K562 (cell line): ENCODE measurements around the gene PSRC1. TPM values are rescaled to one million over a fixed set of nuclear protein-coding genes. Genes with fewer than 3 reads are reported as not detected.

ENCODE experiments used
- ATAC-seq: fragments of 200-7000 bp; cut with Tn5 transposase; 3 replicates; pipeline ENCODE4 v1.9.1; 2020; ENCODE audit warnings: moderate library complexity
- BruUV-seq: library from RNA; stranded (reverse); fragments of 400-500 nt; replicated peaks from 2 replicates; lab custom pipeline; 2021; lab: Mats Ljungman, UMichigan
- CTCF ChIA-PET: fragments of 300-600 bp; formaldehyde crosslinking; extraction: SDS; loops from one replicate; lab custom pipeline; 2021; ENCODE audit warnings: low intra/inter-chr PET ratio; lab: Yijun Ruan, JAX
- POLR2A ChIA-PET: fragments of 300-600, 350-650 bp; sonication (Branson Sonifier 250); formaldehyde crosslinking; extraction: SDS; loops from one replicate; lab custom pipeline; 2021; ENCODE audit warnings: antibody characterized with exemption, inconsistent platforms; lab: Yijun Ruan, JAX
- DNase-seq, 4 experiments: peaks; one replicate each; pipeline versions ENCODE4 v3.0.0 to v3.0.0-alpha.2; 2011 to 2018; ENCODE audit warnings: low spot score in 3 of 4, mixed read lengths in 3 of 4; ENCODE audit errors: extremely low read depth in 1 of 4
- FAIRE-seq: peaks from 2 replicates; lab custom pipeline; 2011; peaks lifted over from hg19 to GRCh38; lab: Jason Lieb, UNC
- H2AFZ ChIP-seq: 2 replicates; pipeline ENCODE4 v1.6.0; 2011; ENCODE audit warnings: low read depth, low read length, control low read depth, inconsistent platforms
- H3K27ac ChIP-seq: fragments of 200-600 bp; 3 replicates; pipeline ENCODE4 v1.8.0; 2011; ENCODE audit warnings: low read depth, mild to moderate bottlenecking, control low read depth, inconsistent platforms, low read length, moderate library complexity, mixed read lengths; ENCODE audit errors: extremely low read depth
- H3K27me3 ChIP-seq, 2 experiments: fragments of 300-600 bp in 1 of 2; 2 replicates in 1 of 2; 3 replicates in 1 of 2; pipeline versions ENCODE4 v1.6.0 to v1.8.0; 2011; ENCODE audit warnings: inconsistent platforms in 2 of 2, low read length in 2 of 2, mild to moderate bottlenecking in 1 of 2, mixed read lengths in 1 of 2, moderate library complexity in 1 of 2; ENCODE audit not compliant: control insufficient read depth in 2 of 2, insufficient read depth in 2 of 2
- H3K36me3 ChIP-seq: fragments of 300-600 bp; 3 replicates; pipeline ENCODE4 v1.8.0; 2011; ENCODE audit warnings: mild to moderate bottlenecking, low read length, inconsistent platforms; ENCODE audit not compliant: control insufficient read depth, insufficient read depth
- H3K4me1 ChIP-seq, 2 experiments: fragments of 200-600 bp in 1 of 2; replicated peaks in 1 of 2; 2 replicates in 1 of 2; 3 replicates in 1 of 2; pipeline versions ENCODE4 v1.5.1 to v1.8.0; 2011; ENCODE audit warnings: inconsistent platforms in 2 of 2, low read length in 2 of 2, mild to moderate bottlenecking in 1 of 2, mixed read lengths in 1 of 2, moderate library complexity in 1 of 2; ENCODE audit not compliant: control insufficient read depth in 2 of 2, insufficient read depth in 2 of 2
- H3K4me2 ChIP-seq: 2 replicates; pipeline ENCODE4 v1.6.1; 2011; ENCODE audit warnings: low read length, control low read depth, inconsistent platforms, mixed read lengths; ENCODE audit not compliant: insufficient read depth
- H3K4me3 ChIP-seq: fragments of 200-600 bp; sonication (generic), shearing (Covaris generic); 2 replicates; pipeline ENCODE4 v1.5.1; 2016; ENCODE audit warnings: control low read depth, inconsistent platforms
- H3K79me2 ChIP-seq: fragments of 200-600 bp; 3 replicates; pipeline ENCODE4 v1.8.0; 2011; ENCODE audit warnings: low read length, inconsistent platforms; ENCODE audit not compliant: control insufficient read depth, insufficient read depth
- H3K9ac ChIP-seq, 2 experiments: 2 replicates each; pipeline versions ENCODE4 v1.6.0 to v1.6.1; 2011; ENCODE audit warnings: low read depth in 2 of 2, low read length in 2 of 2, control low read depth in 1 of 2, inconsistent platforms in 1 of 2, mild to moderate bottlenecking in 1 of 2, mixed read lengths in 1 of 2; ENCODE audit not compliant: insufficient read depth in 1 of 2
- H3K9me1 ChIP-seq: one replicate; pipeline ENCODE4 v1.6.0; 2011; ENCODE audit warnings: inconsistent platforms, mild to moderate bottlenecking, low read length, moderate library complexity; ENCODE audit not compliant: control insufficient read depth, insufficient read depth
- H3K9me3 ChIP-seq: replicated peaks from 2 replicates; pipeline ENCODE4 v1.5.1; 2011; ENCODE audit warnings: low read depth, low read length, inconsistent platforms; ENCODE audit not compliant: control insufficient read depth, insufficient read depth
- H4K20me1 ChIP-seq: replicated peaks from 2 replicates; pipeline ENCODE4 v1.6.1; 2011; ENCODE audit warnings: low read length, inconsistent platforms, mixed read lengths; ENCODE audit not compliant: control insufficient read depth, insufficient read depth
- ZBTB11 ChIP-seq, 3 experiments: fragments of 200-800 bp in 1 of 3; fragments of 250-450 bp in 1 of 3; fragments of 450-650 bp in 1 of 3; sonication (Bioruptor Pico) in 1 of 3; sonication (Bioruptor generic) in 1 of 3; formaldehyde crosslinking in 1 of 3; IDR thresholded peaks; 2 replicates each; pipeline versions ENCODE4 v1.6.1 to v1.8.0; 2016 to 2022; ENCODE audit warnings: mild to moderate bottlenecking in 2 of 3, missing genetic modification characterization in 2 of 3, missing compliant biosample characterization in 1 of 3, moderate library complexity in 1 of 3
- ZNF165 ChIP-seq: fragments of 250-450 bp; sonication (Bioruptor Pico); IDR thresholded peaks from 2 replicates; pipeline ENCODE4 v1.4.0; 2020; ENCODE audit warnings: borderline replicate concordance
- WGBS: fragments of 100-300 bp; shearing (Covaris generic); methylation state at CpG from one replicate; pipeline ENCODE4 v1.1.6; 2016; ENCODE audit warnings: low coverage, mixed read lengths; ENCODE audit not compliant: insufficient coverage; ENCODE audit errors: missing lambda C conversion rate; 5-methylcytosine and 5-hydroxymethylcytosine counted together
- in situ Hi-C: fragments of 300-500 bp; cut with MboI; formaldehyde crosslinking; loops from 4 replicates; pipeline ENCODE4 v1.15.0; 2018; ENCODE audit warnings: inconsistent platforms, mixed read lengths
- intact Hi-C: fragments of 100-400 bp; cut with micrococcal nuclease; formaldehyde crosslinking; loops from 2 replicates; pipeline ENCODE4 v1.14.2; 2022
- polyA plus RNA-seq, 8 experiments: library from polyadenylated mRNA; depleted of rRNA in 4 of 8; stranded (reverse) in 5 of 8; unstranded in 3 of 8; fragments of >200 nt; fragmentation: Nextera tagmentation in 2 of 8; fragmentation: Illumina TruSeq in 1 of 8; extraction: Ambion mirVana in 2 of 8; extraction: Trizol in 1 of 8; gene quantifications; 2 replicates each; pipeline versions ENCODE4 v1.2.1 to v1.2.3, GENCODE V29; 2011 to 2014; ENCODE audit warnings: inconsistent platforms in 1 of 8, missing spikeins in 1 of 8
- total RNA-seq, 7 experiments: library from RNA; depleted of rRNA in 6 of 7; stranded (reverse); fragments of >200 nt in 6 of 7; fragmentation: Illumina TruSeq in 2 of 7; extraction: Trizol in 2 of 7; gene quantifications; 2 replicates each; pipeline versions ENCODE4 v1.2.1 to v1.2.3, GENCODE V29; 2011 to 2021; ENCODE audit warnings: low replicate concordance in 1 of 7

The PSRC1 gene
- total and polyA plus RNA-seq, 9 of the 15 experiments (the other 6 are each of a cell fraction or from before 2014, with no cell fraction given) = 6.5 to 65.2 (median 39.3) TPM

DNA sequence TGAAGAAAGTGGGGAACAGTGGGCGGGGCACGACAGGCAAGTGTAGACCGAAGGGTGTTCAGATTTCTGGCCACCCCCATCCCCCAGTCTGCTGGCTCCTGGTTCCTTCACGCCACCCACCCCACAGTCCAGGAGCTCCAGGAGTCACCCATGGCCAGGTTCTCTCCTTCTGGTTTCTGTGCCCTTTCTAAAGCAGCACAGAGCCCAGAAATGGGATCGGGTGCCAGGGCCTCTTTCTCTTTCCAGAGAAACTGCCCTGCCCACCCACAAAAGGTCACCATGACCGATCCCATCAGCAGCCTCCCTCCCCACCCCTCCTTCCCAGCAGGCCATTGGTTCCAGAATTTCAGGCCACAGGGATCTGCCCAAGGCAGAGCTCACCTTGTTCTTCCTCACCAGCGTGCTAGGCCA is 36.8 kb downstream of the PSRC1 start:
- intact Hi-C loops (no loop called here), in situ Hi-C loops (no loop called here)
- ATAC-seq (no peak), DNase-seq (no peak), FAIRE-seq (no peak)
- no peaks in the 10 kb centered on the region for H3K9me3 ChIP-seq
- no TSS peak for BruUV-seq
- no peak overlapping the region for H3K4me3 ChIP-seq
- H3K79me2 ChIP-seq = peaks cover 8% of the 10 kb centered on the region; the same call in 2 of the 3 replicates
- H3K4me1 ChIP-seq = peaks cover 20 to 49% of the 10 kb centered on the region in 2 experiments; a peak in 4 of 5 replicates
- H3K27ac ChIP-seq = no peak overlapping the region
- H3K36me3 ChIP-seq = no peaks in the 10 kb centered on the region; the same call in 2 of the 3 replicates
- H3K9ac ChIP-seq = peak overlapping the region in 1 of 2 experiments; percentile 70; a peak in 1 of 4 replicates
- 51% methylated on average over 6 of the region's 7 CpGs for WGBS
- ChIA-PET CTCF (no interaction called here), POLR2A (interaction anchor here (1.2 to 3.6 kb wide), 3 partner anchors 8 to 10 kb away, joined by 4 to 19 read pairs (median 10); no protein-coding TSS in a partner anchor)
- no peaks in the 10 kb centered on the region for H3K9me1 ChIP-seq
- TF ChIP-seq ZNF165 (CRISPR knock-in tag) (no peak), ZBTB11 (CRISPR knock-in tag; IDR thresholded peaks at IDR 0.05) (peak in 1 of 3 experiments; percentile 74; a peak in 1 of 6 replicates)
- no peaks in the 10 kb centered on the region; the same call in 1 of the 2 replicates for H4K20me1 ChIP-seq
- H2AFZ ChIP-seq = no peak overlapping the region
- H3K4me2 ChIP-seq = no peak overlapping the region
- no peaks in the 10 kb centered on the region for H3K27me3 ChIP-seq
